Aorta (tissue), 5 donors: ENCODE measurements around the gene TNFRSF1B. TPM values are rescaled to one million over a fixed set of nuclear protein-coding genes. Genes with fewer than 3 reads are reported as not detected.
A peak's percentile ranks its signal among the peaks of the same experiment; 100 is the strongest.

ENCODE experiments used
- ATAC-seq: fragments of 200-7000 bp; cut with Tn5 transposase; one replicate; pipeline ENCODE4 v1.9.1; 2022; ENCODE audit warnings: moderate library complexity; ENCODE audit not compliant: low FRiP score
- DNase-seq, 2 donors: peaks; one replicate each; pipeline ENCODE4 v3.0.0-alpha.2; 2020
- H3K27ac ChIP-seq, 2 donors: one replicate each; pipeline ENCODE4 v1.5.1; 2013; ENCODE audit warnings: low read length in 2 of 2, mild to moderate bottlenecking in 2 of 2, moderate library complexity in 2 of 2, control low read depth in 1 of 2, inconsistent platforms in 1 of 2, low read depth in 1 of 2
- H3K27me3 ChIP-seq, 2 donors: one replicate each; pipeline ENCODE4 v1.6.1; 2013; ENCODE audit warnings: control low read depth in 1 of 2, low read length in 1 of 2, mild to moderate bottlenecking in 1 of 2, moderate library complexity in 1 of 2; ENCODE audit not compliant: insufficient read depth in 2 of 2, control insufficient read depth in 1 of 2
- H3K36me3 ChIP-seq, 2 donors: one replicate each; pipeline ENCODE4 v1.6.1; 2013; ENCODE audit warnings: control low read depth in 1 of 2, low read length in 1 of 2, mild to moderate bottlenecking in 1 of 2; ENCODE audit not compliant: insufficient read depth in 2 of 2, control insufficient read depth in 1 of 2
- H3K4me1 ChIP-seq, 2 donors: one replicate each; pipeline ENCODE4 v1.6.1; 2013; ENCODE audit warnings: low read length in 2 of 2, control low read depth in 1 of 2, mild to moderate bottlenecking in 1 of 2, moderate library complexity in 1 of 2; ENCODE audit not compliant: insufficient read depth in 2 of 2, control insufficient read depth in 1 of 2
- H3K4me3 ChIP-seq, 2 donors: one replicate each; pipeline ENCODE4 v1.5.1; 2013; ENCODE audit warnings: low read length in 2 of 2, control low read depth in 1 of 2, mild to moderate bottlenecking in 1 of 2
- H3K9me3 ChIP-seq: one replicate; pipeline ENCODE4 v1.6.1; 2013; ENCODE audit warnings: mild to moderate bottlenecking, low read length; ENCODE audit not compliant: control insufficient read depth
- WGBS, 2 donors: extraction: QIAGEN DNeasy Blood & Tissue Kit; methylation state at CpG; one replicate each; pipeline ENCODE4 v1.1.7; 2013; 5-methylcytosine and 5-hydroxymethylcytosine counted together
- intact Hi-C, 2 donors: fragments of 100-400 bp; cut with DNase I; formaldehyde crosslinking; loops; one replicate each; pipeline versions ENCODE4 v1.14.2 to v1.15.0; 2022
- polyA plus RNA-seq, 2 donors: library from polyadenylated mRNA; stranded (reverse); fragments of 200-250 nt; gene quantifications; one replicate each; pipeline ENCODE4 v1.2.3, GENCODE V29; 2013
- total RNA-seq, 2 donors: library from RNA; stranded (reverse); fragmentation: NEBNext Ultra II Directional; extraction: Animal tissue kit (Norgen Biotek cat#: 25700); gene quantifications; one replicate each; pipeline ENCODE4 v1.2.1, GENCODE V29; 2021
- donor health status: healthy with polysubstance abuse.
- donor health status: Bipolar disorder and iron deficiency.
- donor health status: DM: no; HTN: no; CAD: no.
- donor health status: DM: no; HTN: no; CAD: no.
- donor health status: DM: yes; HTN: yes; CAD: no.

TNFRSF1B gene
- total and polyA plus RNA-seq, 4 donors, result 5.0 to 98.5 (median 27.4) TPM

DNA sequence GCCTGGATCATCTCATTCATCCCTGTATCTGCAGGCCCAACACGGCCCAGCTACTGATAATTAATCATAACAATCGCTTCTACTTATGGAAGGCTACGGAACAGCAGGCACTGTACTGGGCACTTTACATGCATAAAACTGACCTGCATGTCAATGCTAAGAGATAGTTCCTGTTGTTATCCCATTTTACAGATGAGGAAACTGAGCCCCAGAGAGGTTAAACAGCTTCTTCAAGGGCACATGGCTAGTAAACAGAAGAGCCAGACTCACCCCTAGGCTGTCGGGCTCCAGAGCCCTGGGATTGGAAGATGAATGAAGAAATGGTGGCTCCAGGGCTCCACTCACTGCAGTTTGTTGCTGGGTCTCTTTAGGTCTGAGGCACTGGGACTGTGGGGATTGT is 35.8 kb downstream of the TNFRSF1B start:
- no peak for DNase-seq
- H3K9me3 ChIP-seq, result no peaks in the 10 kb centered on the region
- no peaks in the 10 kb centered on the region for H3K27me3 ChIP-seq
- intact Hi-C loops, result no loop called here
- no peaks in the 10 kb centered on the region for H3K36me3 ChIP-seq
- H3K4me1 ChIP-seq, result no peaks in the 10 kb centered on the region
- no peak overlapping the region for H3K4me3 ChIP-seq
- no peak for ATAC-seq
- no peak overlapping the region for H3K27ac ChIP-seq
- 89 to 94% methylated on average over 4 of the region's 4 CpGs for WGBS, 2 donors

DNA sequence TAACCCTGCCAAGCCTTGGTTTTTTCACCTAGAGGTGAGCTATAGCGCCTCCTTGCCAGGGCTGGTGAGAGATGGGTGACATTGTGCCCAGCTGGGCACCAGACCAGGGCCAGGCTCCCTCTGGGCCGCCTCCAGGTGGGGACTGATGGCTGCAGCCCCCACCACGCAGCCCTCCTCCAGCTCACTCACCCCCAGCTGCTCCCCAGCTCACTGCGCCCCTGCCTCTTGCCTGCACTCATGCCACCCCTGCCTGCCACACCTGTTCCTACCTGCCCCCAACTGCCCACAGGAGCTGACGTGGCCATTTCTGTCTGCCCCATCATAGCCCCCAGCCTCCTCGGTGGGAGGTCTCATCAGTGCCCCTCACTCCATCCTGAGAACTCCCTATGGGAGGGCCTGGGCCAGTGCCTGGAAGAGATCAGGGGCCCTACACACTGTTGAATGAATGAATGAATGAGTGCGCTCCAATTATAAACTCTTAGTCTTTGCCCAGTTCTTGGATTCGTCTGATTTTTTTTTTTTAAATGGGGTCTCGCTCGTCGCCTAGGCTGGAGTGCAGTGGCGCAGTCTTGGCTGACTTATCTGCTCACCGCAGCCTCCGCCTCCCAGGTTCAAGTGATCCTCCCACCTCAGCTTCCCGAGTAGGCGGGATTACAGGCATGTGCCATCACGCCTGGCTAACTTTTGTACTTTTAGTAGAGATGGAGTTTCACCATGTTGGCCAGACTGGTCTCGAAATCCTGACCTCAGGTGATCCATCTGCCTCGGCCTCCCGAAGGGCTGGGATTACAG is 36.6 kb downstream of the TNFRSF1B start:
- no peak overlapping the region for H3K27ac ChIP-seq
- 91 to 93% methylated on average over 20 of the region's 20 CpGs for WGBS, 2 donors
- H3K36me3 ChIP-seq, result no peaks in the 10 kb centered on the region
- H3K4me1 ChIP-seq, result no peaks in the 10 kb centered on the region
- no peaks in the 10 kb centered on the region for H3K9me3 ChIP-seq
- intact Hi-C loops, result no loop called here
- no peak overlapping the region for H3K4me3 ChIP-seq
- DNase-seq, result no peak
- no peaks in the 10 kb centered on the region for H3K27me3 ChIP-seq
- ATAC-seq, result no peak

DNA sequence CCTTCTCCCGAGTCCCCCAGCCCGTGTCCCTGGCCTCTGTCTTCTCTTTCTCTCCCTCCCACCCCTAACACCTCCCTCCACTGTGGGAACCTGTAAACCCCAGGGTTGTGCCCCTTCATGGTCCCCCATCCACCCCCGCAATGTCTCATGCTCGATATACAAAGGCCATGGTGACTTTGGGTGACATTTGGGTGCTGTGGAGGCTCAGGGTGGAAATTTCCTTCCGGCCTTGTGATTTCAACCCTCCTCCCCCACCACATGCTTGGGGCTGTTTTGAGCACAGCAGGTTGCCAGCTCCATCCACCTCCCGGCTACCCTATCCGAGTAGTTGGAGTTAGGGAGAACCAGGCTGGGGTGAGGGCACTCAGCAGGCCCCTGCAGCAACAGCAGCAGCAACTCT is 37.3 kb downstream of the TNFRSF1B start:
- no peak overlapping the region for H3K4me3 ChIP-seq
- no peaks in the 10 kb centered on the region for H3K27me3 ChIP-seq
- no peaks in the 10 kb centered on the region for H3K36me3 ChIP-seq
- intact Hi-C loops, result no loop called here
- no peak overlapping the region for H3K27ac ChIP-seq
- no peaks in the 10 kb centered on the region for H3K9me3 ChIP-seq
- no peaks in the 10 kb centered on the region for H3K4me1 ChIP-seq
- DNase-seq (no peak), ATAC-seq (no peak)
- 85 to 90% methylated on average over 7 of the region's 7 CpGs for WGBS, 2 donors

DNA sequence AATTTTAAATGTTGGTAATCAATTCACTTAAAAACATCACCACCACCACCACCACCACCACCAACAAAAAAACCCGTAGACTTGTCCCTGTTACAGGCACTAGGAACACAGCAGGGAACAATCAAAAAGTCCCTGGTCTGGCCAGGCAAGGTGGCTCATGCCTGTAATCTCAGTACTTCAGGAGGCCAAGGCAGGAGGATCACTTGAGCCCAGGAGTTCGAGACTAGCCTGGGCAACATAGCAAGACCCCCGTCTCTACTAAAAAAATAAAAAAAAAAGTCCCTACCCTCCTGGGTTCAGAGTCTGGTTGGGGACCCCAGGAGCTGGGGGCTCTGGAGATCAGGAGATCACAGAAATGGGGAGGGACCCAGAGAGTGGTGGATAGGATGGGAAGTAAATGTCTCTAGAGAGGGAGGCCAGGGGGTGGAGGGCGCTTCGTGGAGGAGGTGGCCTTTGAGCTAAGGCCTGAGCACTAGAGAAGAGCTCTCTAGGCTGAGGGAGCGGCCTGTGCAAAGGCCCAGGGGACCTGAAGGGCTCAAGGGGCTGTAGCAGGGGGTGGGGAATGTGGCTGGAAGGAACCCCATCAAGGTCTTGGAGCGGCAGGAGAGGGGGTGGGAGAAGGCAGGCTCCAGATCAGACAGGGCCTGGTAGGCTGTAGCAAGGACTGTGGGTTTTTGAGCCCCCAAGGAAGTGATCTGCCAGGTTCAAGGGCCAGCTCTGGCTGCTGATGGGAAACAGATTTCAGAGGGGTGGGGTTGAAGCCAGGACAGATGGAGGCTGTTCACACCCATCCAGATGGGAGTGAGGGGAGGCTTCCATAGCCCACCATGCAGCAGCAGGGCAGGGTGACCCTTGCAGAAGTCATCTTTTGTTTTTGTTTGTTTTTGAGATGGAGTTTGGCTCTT is 38.2 kb downstream of the TNFRSF1B start:
- ATAC-seq (no peak), DNase-seq (no peak)
- intact Hi-C loops, result loop anchor here in 1 of 2 donors (5.0 kb wide), 1 partner anchor 368 kb away; no protein-coding TSS in a partner anchor
- Histone ChIP-seq H3K27ac (no peak overlapping the region), H3K27me3 (no peaks in the 10 kb centered on the region), H3K4me3 (no peak overlapping the region), H3K9me3 (no peaks in the 10 kb centered on the region), H3K4me1 (no peaks in the 10 kb centered on the region), H3K36me3 (no peaks in the 10 kb centered on the region)
- WGBS, 2 donors, result 86 to 87% methylated on average over 7 of the region's 7 CpGs

DNA sequence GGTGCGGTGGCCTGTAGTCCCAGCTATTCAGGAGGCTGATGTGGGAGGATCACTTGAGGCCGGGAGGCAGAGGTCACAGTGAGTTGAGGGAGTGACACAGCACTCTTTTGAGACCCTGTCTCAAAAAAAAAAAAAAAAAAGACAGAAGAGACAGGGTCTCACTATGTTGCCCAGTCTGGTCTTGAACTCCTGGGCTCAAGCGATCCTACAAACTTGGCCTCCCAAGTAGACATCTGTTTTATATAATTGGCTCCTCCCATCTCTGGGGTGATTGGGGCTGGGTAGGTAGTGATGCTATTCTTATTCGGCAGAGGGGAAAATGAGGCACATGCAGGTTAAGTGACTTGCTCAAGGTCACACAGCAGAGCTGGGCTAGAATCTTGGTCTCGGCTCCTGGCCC is 39.4 kb downstream of the TNFRSF1B start:
- no peak for DNase-seq
- no peak overlapping the region for H3K4me3 ChIP-seq
- no peaks in the 10 kb centered on the region for H3K4me1 ChIP-seq
- no peaks in the 10 kb centered on the region for H3K27me3 ChIP-seq
- intact Hi-C loops, result loop anchor here in 1 of 2 donors (5.0 kb wide), 1 partner anchor 369 kb away; no protein-coding TSS in a partner anchor
- ATAC-seq, result no peak
- H3K36me3 ChIP-seq, result no peaks in the 10 kb centered on the region
- 93 to 95% methylated on average over 5 of the region's 5 CpGs for WGBS, 2 donors
- H3K27ac ChIP-seq, result no peak overlapping the region
- no peaks in the 10 kb centered on the region for H3K9me3 ChIP-seq

DNA sequence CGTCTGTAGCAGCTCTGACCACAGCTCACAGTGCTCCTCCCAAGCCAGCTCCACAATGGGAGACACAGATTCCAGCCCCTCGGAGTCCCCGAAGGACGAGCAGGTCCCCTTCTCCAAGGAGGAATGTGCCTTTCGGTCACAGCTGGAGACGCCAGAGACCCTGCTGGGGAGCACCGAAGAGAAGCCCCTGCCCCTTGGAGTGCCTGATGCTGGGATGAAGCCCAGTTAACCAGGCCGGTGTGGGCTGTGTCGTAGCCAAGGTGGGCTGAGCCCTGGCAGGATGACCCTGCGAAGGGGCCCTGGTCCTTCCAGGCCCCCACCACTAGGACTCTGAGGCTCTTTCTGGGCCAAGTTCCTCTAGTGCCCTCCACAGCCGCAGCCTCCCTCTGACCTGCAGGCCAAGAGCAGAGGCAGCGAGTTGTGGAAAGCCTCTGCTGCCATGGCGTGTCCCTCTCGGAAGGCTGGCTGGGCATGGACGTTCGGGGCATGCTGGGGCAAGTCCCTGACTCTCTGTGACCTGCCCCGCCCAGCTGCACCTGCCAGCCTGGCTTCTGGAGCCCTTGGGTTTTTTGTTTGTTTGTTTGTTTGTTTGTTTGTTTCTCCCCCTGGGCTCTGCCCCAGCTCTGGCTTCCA is 40.1 kb downstream of the TNFRSF1B start:
- Histone ChIP-seq H3K9me3 (no peaks in the 10 kb centered on the region), H3K27me3 (no peaks in the 10 kb centered on the region), H3K36me3 (no peaks in the 10 kb centered on the region), H3K27ac (no peak overlapping the region), H3K4me1 (no peaks in the 10 kb centered on the region), H3K4me3 (no peak overlapping the region)
- 82 to 86% methylated on average over 17 of the region's 17 CpGs for WGBS, 2 donors
- no peak for DNase-seq
- ATAC-seq, result no peak
- intact Hi-C loops, result loop anchor here in 1 of 2 donors (5.0 kb wide), 1 partner anchor 370 kb away; no protein-coding TSS in a partner anchor

DNA sequence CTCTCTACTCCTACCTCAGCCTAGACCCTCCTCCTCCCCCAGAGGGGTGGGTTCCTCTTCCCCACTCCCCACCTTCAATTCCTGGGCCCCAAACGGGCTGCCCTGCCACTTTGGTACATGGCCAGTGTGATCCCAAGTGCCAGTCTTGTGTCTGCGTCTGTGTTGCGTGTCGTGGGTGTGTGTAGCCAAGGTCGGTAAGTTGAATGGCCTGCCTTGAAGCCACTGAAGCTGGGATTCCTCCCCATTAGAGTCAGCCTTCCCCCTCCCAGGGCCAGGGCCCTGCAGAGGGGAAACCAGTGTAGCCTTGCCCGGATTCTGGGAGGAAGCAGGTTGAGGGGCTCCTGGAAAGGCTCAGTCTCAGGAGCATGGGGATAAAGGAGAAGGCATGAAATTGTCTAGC is 41.5 kb downstream of the TNFRSF1B start:
- no peaks in the 10 kb centered on the region for H3K4me1 ChIP-seq
- H3K27ac ChIP-seq, result no peak overlapping the region
- no peaks in the 10 kb centered on the region for H3K9me3 ChIP-seq
- no peaks in the 10 kb centered on the region for H3K27me3 ChIP-seq
- no peak overlapping the region for H3K4me3 ChIP-seq
- ATAC-seq (no peak), DNase-seq (no peak)
- WGBS, 2 donors, result 67 to 72% methylated on average over 6 of the region's 6 CpGs
- intact Hi-C loops, result loop anchor here in 1 of 2 donors (2.0 to 5.0 kb wide), 2 partner anchors 83 to 371 kb away; no protein-coding TSS in a partner anchor
- no peaks in the 10 kb centered on the region for H3K36me3 ChIP-seq

DNA sequence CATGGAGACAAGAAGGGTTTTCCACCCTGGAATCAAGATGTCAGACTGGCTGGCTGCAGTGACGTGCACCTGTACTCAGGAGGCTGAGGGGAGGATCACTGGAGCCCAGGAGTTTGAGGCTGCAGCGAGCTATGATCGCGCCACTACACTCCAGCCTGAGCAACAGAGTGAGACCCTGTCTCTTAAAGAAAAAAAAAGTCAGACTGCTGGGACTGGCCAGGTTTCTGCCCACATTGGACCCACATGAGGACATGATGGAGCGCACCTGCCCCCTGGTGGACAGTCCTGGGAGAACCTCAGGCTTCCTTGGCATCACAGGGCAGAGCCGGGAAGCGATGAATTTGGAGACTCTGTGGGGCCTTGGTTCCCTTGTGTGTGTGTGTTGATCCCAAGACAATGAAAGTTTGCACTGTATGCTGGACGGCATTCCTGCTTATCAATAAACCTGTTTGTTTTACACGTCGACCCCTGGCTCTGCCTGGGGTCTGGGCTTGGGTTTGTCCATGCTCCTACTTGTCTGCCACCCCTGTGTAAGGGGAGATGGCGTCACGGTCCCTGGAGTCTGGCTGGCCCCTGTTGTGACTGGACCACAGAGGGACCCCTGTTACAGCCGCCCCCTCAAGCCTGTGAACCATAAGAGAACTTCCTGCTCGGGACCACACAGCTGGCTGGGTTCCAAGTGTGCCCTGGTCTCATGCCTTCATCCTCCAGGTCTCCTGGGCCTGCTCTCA is 42.1 kb downstream of the TNFRSF1B start:
- Histone ChIP-seq H3K27me3 (no peaks in the 10 kb centered on the region), H3K9me3 (no peaks in the 10 kb centered on the region), H3K27ac (no peak overlapping the region), H3K36me3 (no peaks in the 10 kb centered on the region), H3K4me3 (no peak overlapping the region), H3K4me1 (no peaks in the 10 kb centered on the region)
- DNase-seq (peak; percentile 85 to 96), ATAC-seq (peak; percentile 90)
- 22 to 23% methylated on average over 14 of the region's 14 CpGs for WGBS, 2 donors
- intact Hi-C loops, result loop anchor here (1.0 to 5.0 kb wide), 3 partner anchors 84 to 372 kb away; no protein-coding TSS in a partner anchor
